Astrocyte (in vitro differentiated cells and primary cell): Measurements from ENCODE around the gene TMPRSS12. TPM values are rescaled to one million over a fixed set of nuclear protein-coding genes. Genes with fewer than 3 reads are reported as not detected.
A peak's percentile ranks its signal among the peaks of the same experiment; 100 is the strongest.

ENCODE experiments used
- DNase-seq: peaks from one replicate; pipeline ENCODE4 v3.0.0-alpha.2; 2010; ENCODE audit warnings: low read depth
- FAIRE-seq: peaks from 2 replicates; lab custom pipeline; 2011; peaks lifted over from hg19 to GRCh38; lab: Jason Lieb, UNC
- H2AFZ ChIP-seq: 2 replicates; pipeline ENCODE4 v1.6.0; 2012; ENCODE audit warnings: low read depth, low read length, inconsistent platforms
- H3K27ac ChIP-seq: 2 replicates; pipeline ENCODE4 v1.5.1; 2011; ENCODE audit warnings: low read depth, low read length, inconsistent platforms
- H3K27me3 ChIP-seq: 2 replicates; pipeline ENCODE4 v1.6.0; 2011; ENCODE audit warnings: low read length, inconsistent platforms; ENCODE audit not compliant: insufficient read depth
- H3K36me3 ChIP-seq: 2 replicates; pipeline ENCODE4 v1.5.1; 2011; ENCODE audit warnings: low read length, inconsistent platforms; ENCODE audit not compliant: insufficient read depth
- H3K4me1 ChIP-seq: 2 replicates; pipeline ENCODE4 v1.5.1; 2011; ENCODE audit warnings: low read length, inconsistent platforms; ENCODE audit not compliant: insufficient read depth
- H3K4me2 ChIP-seq: 2 replicates; pipeline ENCODE4 v1.6.0; 2012; ENCODE audit warnings: low read length, inconsistent platforms
- H3K4me3 ChIP-seq: 2 replicates; pipeline ENCODE4 v1.5.1; 2011; ENCODE audit warnings: low read depth, mild to moderate bottlenecking, low read length, inconsistent platforms; ENCODE audit not compliant: insufficient read depth
- H3K79me2 ChIP-seq: 2 replicates; pipeline ENCODE4 v1.6.0; 2012; ENCODE audit warnings: mild to moderate bottlenecking, low read length, inconsistent platforms; ENCODE audit not compliant: insufficient read depth
- H3K9ac ChIP-seq: 2 replicates; pipeline ENCODE4 v1.6.0; 2012; ENCODE audit warnings: mild to moderate bottlenecking, low read length, inconsistent platforms
- H3K9me3 ChIP-seq: 2 replicates; pipeline ENCODE4 v1.5.1; 2012; ENCODE audit warnings: low read depth, mild to moderate bottlenecking, low read length, inconsistent platforms; ENCODE audit not compliant: insufficient read depth
- H4K20me1 ChIP-seq: 2 replicates; pipeline ENCODE4 v1.6.0; 2012; ENCODE audit warnings: low read length, inconsistent platforms; ENCODE audit not compliant: insufficient read depth
- H3K27ac Mint-ChIP-seq: one replicate; pipeline ENCODE4 v1.8.0; 2021; ENCODE audit warnings: mild to moderate bottlenecking, mixed read lengths; ENCODE audit not compliant: unreplicated experiment
- H3K27me3 Mint-ChIP-seq: one replicate; pipeline ENCODE4 v1.8.0; 2021; ENCODE audit warnings: low read depth, mixed read lengths; ENCODE audit not compliant: unreplicated experiment
- H3K36me3 Mint-ChIP-seq: one replicate; pipeline ENCODE4 v1.8.0; 2021; ENCODE audit warnings: low read depth, mixed read lengths; ENCODE audit not compliant: unreplicated experiment
- H3K4me1 Mint-ChIP-seq: one replicate; pipeline ENCODE4 v1.8.0; 2021; ENCODE audit warnings: low read depth, mixed read lengths; ENCODE audit not compliant: unreplicated experiment
- H3K4me3 Mint-ChIP-seq: one replicate; pipeline ENCODE4 v1.8.0; 2021; ENCODE audit warnings: mild to moderate bottlenecking, moderate library complexity, mixed read lengths; ENCODE audit not compliant: unreplicated experiment
- H3K9me3 Mint-ChIP-seq: one replicate; pipeline ENCODE4 v1.8.0; 2021; ENCODE audit warnings: mild to moderate bottlenecking, mixed read lengths; ENCODE audit not compliant: unreplicated experiment
- EZH2 ChIP-seq: IDR thresholded peaks from 2 replicates; pipeline ENCODE4 v1.6.1; 2012; ENCODE audit warnings: mild to moderate bottlenecking, low read length, inconsistent platforms; ENCODE audit not compliant: insufficient read depth
- total RNA-seq: library from RNA; stranded (reverse); gene quantifications from 2 replicates; pipeline ENCODE4 v1.2.1, GENCODE V29; 2021
- TF ChIP-seq, protein P1 (sequence below): IDR thresholded peaks from 2 replicates; pipeline ENCODE4 v1.5.1; 2011; ENCODE audit warnings: low read depth, mild to moderate bottlenecking, inconsistent platforms, low read length, moderate library complexity; ENCODE audit not compliant: insufficient read depth

TMPRSS12 gene
- total RNA-seq, 1 donor from 2014 or later = not detected

- H3K27me3 Mint-ChIP-seq = no peaks in the 10 kb centered on the region
These were observed 80.1 kb downstream of the TMPRSS12 start for GRCh38 chr12:50922820-50923219.

GRCh38 chr12:50923361-50924130 lies 80.8 kb downstream of the TMPRSS12 start:
- TF ChIP-seq, protein P1, sequence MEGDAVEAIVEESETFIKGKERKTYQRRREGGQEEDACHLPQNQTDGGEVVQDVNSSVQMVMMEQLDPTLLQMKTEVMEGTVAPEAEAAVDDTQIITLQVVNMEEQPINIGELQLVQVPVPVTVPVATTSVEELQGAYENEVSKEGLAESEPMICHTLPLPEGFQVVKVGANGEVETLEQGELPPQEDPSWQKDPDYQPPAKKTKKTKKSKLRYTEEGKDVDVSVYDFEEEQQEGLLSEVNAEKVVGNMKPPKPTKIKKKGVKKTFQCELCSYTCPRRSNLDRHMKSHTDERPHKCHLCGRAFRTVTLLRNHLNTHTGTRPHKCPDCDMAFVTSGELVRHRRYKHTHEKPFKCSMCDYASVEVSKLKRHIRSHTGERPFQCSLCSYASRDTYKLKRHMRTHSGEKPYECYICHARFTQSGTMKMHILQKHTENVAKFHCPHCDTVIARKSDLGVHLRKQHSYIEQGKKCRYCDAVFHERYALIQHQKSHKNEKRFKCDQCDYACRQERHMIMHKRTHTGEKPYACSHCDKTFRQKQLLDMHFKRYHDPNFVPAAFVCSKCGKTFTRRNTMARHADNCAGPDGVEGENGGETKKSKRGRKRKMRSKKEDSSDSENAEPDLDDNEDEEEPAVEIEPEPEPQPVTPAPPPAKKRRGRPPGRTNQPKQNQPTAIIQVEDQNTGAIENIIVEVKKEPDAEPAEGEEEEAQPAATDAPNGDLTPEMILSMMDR = no peak
- no peak for TF ChIP-seq EZH2
- DNase-seq (no peak), FAIRE-seq (no peak)
- Histone ChIP-seq H3K9ac (peak overlapping the region; percentile 63), H3K79me2 (no peaks in the 10 kb centered on the region), H3K27me3 (peaks cover 2% of the 10 kb centered on the region), H3K36me3 (no peaks in the 10 kb centered on the region), H3K4me2 (peak overlapping the region; percentile 82), H3K4me3 (peak overlapping the region; percentile 59), H2AFZ (peak overlapping the region; percentile 77), H3K27ac (no peak overlapping the region), H3K9me3 (no peaks in the 10 kb centered on the region), H3K4me1 (peaks cover 13% of the 10 kb centered on the region), H4K20me1 (no peaks in the 10 kb centered on the region)
- H3K4me3 Mint-ChIP-seq = no peak overlapping the region
- peaks cover 2% of the 10 kb centered on the region for H3K9me3 Mint-ChIP-seq
- H3K27ac Mint-ChIP-seq = peak overlapping the region; percentile 20
- H3K27me3 Mint-ChIP-seq = no peaks in the 10 kb centered on the region
- H3K4me1 Mint-ChIP-seq = peaks cover 10% of the 10 kb centered on the region
- H3K36me3 Mint-ChIP-seq = no peaks in the 10 kb centered on the region

More at GRCh38 chr12:50922820-50923219, 80.1 kb downstream of the TMPRSS12 start:
- H3K4me1 Mint-ChIP-seq = peaks cover 10% of the 10 kb centered on the region
- H3K9me3 Mint-ChIP-seq = peaks cover 8% of the 10 kb centered on the region
- no peak overlapping the region for H2AFZ ChIP-seq
- no peaks in the 10 kb centered on the region for H3K36me3 ChIP-seq
- no peak overlapping the region for H3K9ac ChIP-seq
- no peaks in the 10 kb centered on the region for H4K20me1 ChIP-seq
- peaks cover 13% of the 10 kb centered on the region for H3K4me1 ChIP-seq
- H3K36me3 Mint-ChIP-seq = no peaks in the 10 kb centered on the region
- no peak for DNase-seq
- H3K4me2 ChIP-seq = no peak overlapping the region
- no peak overlapping the region for H3K4me3 ChIP-seq
- H3K9me3 ChIP-seq = no peaks in the 10 kb centered on the region
- H3K4me3 Mint-ChIP-seq = no peak overlapping the region
- FAIRE-seq = no peak
- TF ChIP-seq, protein P1 = no peak
- TF ChIP-seq EZH2 = no peak
- H3K27ac ChIP-seq = no peak overlapping the region
- peaks cover 2% of the 10 kb centered on the region for H3K27me3 ChIP-seq
- H3K79me2 ChIP-seq = no peaks in the 10 kb centered on the region
- no peak overlapping the region for H3K27ac Mint-ChIP-seq

DNA sequence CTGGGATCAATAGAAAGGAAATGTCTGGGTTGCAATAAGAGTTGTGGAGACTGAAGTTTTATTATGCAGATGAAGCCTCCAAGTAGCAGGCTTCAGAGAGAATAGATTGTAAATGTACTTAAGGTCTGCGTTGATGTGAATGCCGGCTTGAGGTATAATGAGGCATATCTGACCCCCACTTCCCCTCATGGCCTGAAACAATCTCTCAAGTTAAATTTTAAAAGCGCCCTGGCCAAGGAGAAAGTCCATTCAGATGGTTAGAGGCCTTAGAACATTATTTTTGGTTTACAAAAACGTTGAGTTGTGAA lies 81.4 kb downstream of the TMPRSS12 start:
- H3K27me3 Mint-ChIP-seq = no peaks in the 10 kb centered on the region
- Histone ChIP-seq H3K79me2 (no peaks in the 10 kb centered on the region), H3K9ac (peak overlapping the region; percentile 63), H3K27ac (no peak overlapping the region), H4K20me1 (no peaks in the 10 kb centered on the region), H2AFZ (peak overlapping the region; percentile 77), H3K9me3 (no peaks in the 10 kb centered on the region), H3K4me2 (peak overlapping the region; percentile 82), H3K27me3 (peaks cover 2% of the 10 kb centered on the region), H3K4me1 (peaks cover 13% of the 10 kb centered on the region), H3K36me3 (no peaks in the 10 kb centered on the region), H3K4me3 (peak overlapping the region; percentile 59)
- peak; percentile 17 for DNase-seq
- H3K4me3 Mint-ChIP-seq = peak overlapping the region; percentile 20
- H3K36me3 Mint-ChIP-seq = no peaks in the 10 kb centered on the region
- FAIRE-seq = no peak
- peak overlapping the region; percentile 20 for H3K27ac Mint-ChIP-seq
- no peaks in the 10 kb centered on the region for H3K9me3 Mint-ChIP-seq
- H3K4me1 Mint-ChIP-seq = peaks cover 10% of the 10 kb centered on the region
- TF ChIP-seq, protein P1 = no peak
- no peak for TF ChIP-seq EZH2
